ENCODE data around the gene KRT24. TPM values are rescaled to one million over a fixed set of nuclear protein-coding genes. Genes with fewer than 3 reads are reported as not detected.

Gene KRT24
- total and polyA plus RNA-seq, 3 donors from 2014 or later = 0.12 TPM; not detected in 2

DNA sequence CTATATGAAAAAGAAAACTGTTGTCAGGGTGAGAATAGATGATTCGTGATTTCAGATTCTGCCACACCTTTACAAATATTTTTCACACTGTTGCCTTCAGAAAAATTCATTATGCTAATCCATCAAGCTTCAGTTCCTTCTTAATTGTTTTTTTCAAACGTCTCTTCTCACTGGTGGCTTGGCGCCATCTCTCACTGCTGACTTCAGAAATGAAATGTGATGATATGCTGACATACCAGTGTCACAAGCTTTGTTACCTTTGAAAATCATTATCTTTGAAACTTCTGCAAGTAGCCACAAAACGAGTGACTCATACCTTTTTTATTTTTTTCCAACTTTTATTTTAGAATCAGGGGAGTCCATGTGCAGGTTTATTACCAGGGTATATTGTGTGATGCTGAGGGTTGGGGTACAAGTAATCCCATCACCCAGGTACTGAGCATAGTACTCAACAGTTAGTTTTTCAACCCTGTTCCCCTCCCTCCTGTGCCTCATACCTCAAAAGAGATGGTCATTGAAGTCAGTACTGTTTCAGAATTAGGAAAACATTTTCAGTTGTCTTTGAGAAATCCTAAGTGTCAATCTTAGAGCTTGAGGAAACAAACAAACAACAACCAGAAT, 24.5 kb downstream of the KRT24 start:
- no peaks in the 10 kb centered on the region for H3K36me3 ChIP-seq (ENCODE audit: low read depth, missing control alignments)
- no peak overlapping the region for H3K27ac ChIP-seq
- H3K9me3 ChIP-seq = no peaks in the 10 kb centered on the region
- TF ChIP-seq POLR2A (IDR thresholded peaks at IDR 0.05) = no peak
- TF ChIP-seq, protein P1, sequence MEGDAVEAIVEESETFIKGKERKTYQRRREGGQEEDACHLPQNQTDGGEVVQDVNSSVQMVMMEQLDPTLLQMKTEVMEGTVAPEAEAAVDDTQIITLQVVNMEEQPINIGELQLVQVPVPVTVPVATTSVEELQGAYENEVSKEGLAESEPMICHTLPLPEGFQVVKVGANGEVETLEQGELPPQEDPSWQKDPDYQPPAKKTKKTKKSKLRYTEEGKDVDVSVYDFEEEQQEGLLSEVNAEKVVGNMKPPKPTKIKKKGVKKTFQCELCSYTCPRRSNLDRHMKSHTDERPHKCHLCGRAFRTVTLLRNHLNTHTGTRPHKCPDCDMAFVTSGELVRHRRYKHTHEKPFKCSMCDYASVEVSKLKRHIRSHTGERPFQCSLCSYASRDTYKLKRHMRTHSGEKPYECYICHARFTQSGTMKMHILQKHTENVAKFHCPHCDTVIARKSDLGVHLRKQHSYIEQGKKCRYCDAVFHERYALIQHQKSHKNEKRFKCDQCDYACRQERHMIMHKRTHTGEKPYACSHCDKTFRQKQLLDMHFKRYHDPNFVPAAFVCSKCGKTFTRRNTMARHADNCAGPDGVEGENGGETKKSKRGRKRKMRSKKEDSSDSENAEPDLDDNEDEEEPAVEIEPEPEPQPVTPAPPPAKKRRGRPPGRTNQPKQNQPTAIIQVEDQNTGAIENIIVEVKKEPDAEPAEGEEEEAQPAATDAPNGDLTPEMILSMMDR (IDR thresholded peaks at IDR 0.05) = no peak
- 69 to 73% methylated on average over 4 of the region's 4 CpGs for WGBS, 2 donors
- H3K4me3 ChIP-seq = no peak overlapping the region
- no peaks in the 10 kb centered on the region for H3K4me1 ChIP-seq
- no peak for DNase-seq
- intact Hi-C loops (cut with DNase I; ENCODE audit: low total_unique reads) = no loop called here
- no peaks in the 10 kb centered on the region for H3K27me3 ChIP-seq

DNA sequence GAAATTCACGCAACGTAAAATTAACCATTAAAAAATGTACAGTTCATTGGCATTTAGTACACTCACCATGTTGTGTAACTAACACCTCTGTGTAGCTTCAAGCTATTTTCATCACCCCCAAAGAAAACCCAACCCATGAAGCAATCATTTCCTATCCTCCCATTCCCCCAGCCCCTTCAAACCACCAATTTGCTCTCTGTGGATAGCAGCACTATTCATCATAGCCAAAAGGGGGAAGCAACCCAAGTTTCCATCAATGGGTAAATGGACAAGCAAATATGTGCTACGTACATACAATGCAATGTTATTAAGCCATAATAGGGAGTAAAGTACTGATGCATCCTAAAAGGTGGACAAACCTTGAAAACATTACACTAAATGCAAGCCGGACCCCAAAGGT, 27.6 kb downstream of the KRT24 start:
- Histone ChIP-seq H3K27ac (no peak overlapping the region), H3K36me3 (ENCODE audit: low read depth, missing control alignments) (no peaks in the 10 kb centered on the region), H3K4me1 (no peaks in the 10 kb centered on the region), H3K27me3 (no peaks in the 10 kb centered on the region), H3K4me3 (no peak overlapping the region), H3K9me3 (no peaks in the 10 kb centered on the region)
- no peak for DNase-seq
- intact Hi-C loops (cut with DNase I; ENCODE audit: low total_unique reads) = no loop called here
- no peak for TF ChIP-seq POLR2A (IDR thresholded peaks at IDR 0.05)
- TF ChIP-seq, protein P1 (IDR thresholded peaks at IDR 0.05) = no peak
- 67 to 86% methylated on average over 4 of the region's 4 CpGs for WGBS, 2 donors

DNA sequence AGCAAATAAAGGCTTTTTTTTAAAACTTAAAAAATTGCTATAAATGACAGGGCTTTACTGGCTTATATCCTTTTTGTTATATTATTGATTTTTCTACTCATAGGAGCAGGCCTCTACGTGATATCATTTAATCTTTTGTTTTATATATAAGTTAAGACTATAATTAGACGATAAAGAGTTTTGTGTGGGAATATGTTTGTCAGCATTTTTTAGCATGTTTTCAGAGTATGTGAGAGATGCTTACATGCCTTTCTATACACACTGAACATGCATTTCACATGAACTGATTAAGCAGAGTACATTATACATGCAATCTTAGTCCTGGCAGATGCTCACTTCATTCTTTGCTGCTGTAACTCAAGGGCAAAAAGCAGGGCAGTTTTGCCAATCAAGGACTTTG, 30.9 kb downstream of the KRT24 start:
- 94 to 95% methylated on average over 2 of the region's 2 CpGs for WGBS, 2 donors

DNA sequence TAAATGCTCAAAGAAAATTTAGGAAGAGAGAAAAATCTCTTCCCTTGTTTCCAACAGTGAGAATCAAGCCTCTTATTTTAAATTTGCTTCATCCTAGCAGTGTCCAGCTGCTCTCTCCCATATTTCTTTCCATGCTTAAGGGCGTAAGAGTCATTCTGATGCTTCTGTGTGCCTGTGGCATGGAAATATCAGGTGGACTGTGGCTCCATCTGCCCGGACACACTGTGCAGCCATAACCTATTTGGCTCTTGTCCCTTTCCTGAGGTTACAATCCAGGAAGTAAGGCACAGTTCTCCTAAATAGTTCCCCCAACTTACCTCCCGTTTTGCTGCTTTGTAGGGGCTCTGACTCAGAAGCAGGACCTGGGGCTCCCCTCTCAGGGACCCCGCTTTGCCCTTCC, 32.3 kb downstream of the KRT24 start:
- Histone ChIP-seq H3K27me3 (no peaks in the 10 kb centered on the region), H3K4me3 (no peak overlapping the region), H3K27ac (no peak overlapping the region), H3K9me3 (no peaks in the 10 kb centered on the region), H3K36me3 (ENCODE audit: low read depth, missing control alignments) (no peaks in the 10 kb centered on the region), H3K4me1 (no peaks in the 10 kb centered on the region)
- no peak for DNase-seq
- intact Hi-C loops (cut with DNase I; ENCODE audit: low total_unique reads) = no loop called here
- WGBS, 2 donors = 54 to 61% methylated on average over 4 of the region's 4 CpGs
- TF ChIP-seq, protein P1 (IDR thresholded peaks at IDR 0.05) = no peak
- TF ChIP-seq POLR2A (IDR thresholded peaks at IDR 0.05) = no peak

More for the DNA sequence above, 30.9 kb downstream of the KRT24 start:
- H3K36me3 ChIP-seq (ENCODE audit: low read depth, missing control alignments) = no peaks in the 10 kb centered on the region
- no peaks in the 10 kb centered on the region for H3K27me3 ChIP-seq
- no peaks in the 10 kb centered on the region for H3K9me3 ChIP-seq
- intact Hi-C loops (cut with DNase I; ENCODE audit: low total_unique reads) = no loop called here
- no peaks in the 10 kb centered on the region for H3K4me1 ChIP-seq
- H3K4me3 ChIP-seq = no peak overlapping the region
- TF ChIP-seq, protein P1 (IDR thresholded peaks at IDR 0.05) = no peak
- no peak for TF ChIP-seq POLR2A (IDR thresholded peaks at IDR 0.05)
- DNase-seq = no peak
- no peak overlapping the region for H3K27ac ChIP-seq

DNA sequence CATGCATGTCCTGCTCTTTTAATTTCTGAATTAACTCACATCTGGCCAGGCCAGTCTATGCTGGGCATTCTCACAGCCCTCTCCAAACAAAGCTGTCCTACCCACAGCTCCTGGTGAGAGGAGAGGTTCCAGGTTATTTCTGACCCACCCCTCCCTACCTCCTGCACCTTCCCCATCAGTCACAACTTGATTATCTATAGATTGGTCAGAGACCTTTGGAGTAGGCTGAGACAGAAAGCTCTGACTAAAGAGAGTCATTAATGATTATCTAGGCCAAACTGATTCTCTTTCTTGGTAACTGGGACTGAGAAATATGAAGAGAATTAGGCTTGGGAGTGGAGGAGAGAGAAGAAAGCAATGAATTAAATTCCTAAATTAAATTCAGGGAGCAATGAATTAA, 37.2 kb downstream of the KRT24 start:
- H3K9me3 ChIP-seq = no peaks in the 10 kb centered on the region
- no peak overlapping the region for H3K27ac ChIP-seq
- intact Hi-C loops (cut with DNase I; ENCODE audit: low total_unique reads) = no loop called here
- no peaks in the 10 kb centered on the region for H3K27me3 ChIP-seq
- no peak overlapping the region for H3K4me3 ChIP-seq
- TF ChIP-seq, protein P1 (IDR thresholded peaks at IDR 0.05) = no peak
- TF ChIP-seq POLR2A (IDR thresholded peaks at IDR 0.05) = no peak
- H3K4me1 ChIP-seq = no peaks in the 10 kb centered on the region
- no peaks in the 10 kb centered on the region for H3K36me3 ChIP-seq (ENCODE audit: low read depth, missing control alignments)
- no peak for DNase-seq
